ENCODE data around the gene EXTL2.

- TF ChIP-seq CTCF (IDR thresholded peaks at IDR 0.05) (peak; percentile 28 to 75 (median 64)), POLR2A (IDR thresholded peaks at IDR 0.05) (no peak)
Observed at GRCh38 chr1:100868364-100868995, 26.2 kb downstream of the EXTL2 start.
